IgD-negative memory B cell (primary cell): ENCODE results near the gene SRD5A1. TPM values are rescaled to one million over a fixed set of nuclear protein-coding genes. Genes with fewer than 3 reads are reported as not detected.

Source experiments
- H3K27ac Mint-ChIP-seq, 3 donors: one replicate each; pipeline ENCODE4 v1.8.0; 2020 to 2022; ENCODE audit warnings: mild to moderate bottlenecking in 3 of 3, mixed read lengths in 3 of 3, moderate library complexity in 1 of 3
- H3K27me3 Mint-ChIP-seq: one replicate; pipeline ENCODE4 v1.8.0; 2021; ENCODE audit warnings: mixed read lengths
- H3K36me3 Mint-ChIP-seq: one replicate; pipeline ENCODE4 v1.8.0; 2020; ENCODE audit warnings: mild to moderate bottlenecking, mixed read lengths
- H3K4me1 Mint-ChIP-seq, 3 donors: one replicate each; pipeline ENCODE4 v1.8.0; 2020 to 2022; ENCODE audit warnings: mixed read lengths in 3 of 3, mild to moderate bottlenecking in 1 of 3
- H3K4me3 Mint-ChIP-seq, 4 donors: one replicate each; pipeline ENCODE4 v1.8.0; 2020 to 2022; ENCODE audit warnings: mild to moderate bottlenecking in 4 of 4, mixed read lengths in 4 of 4, moderate library complexity in 3 of 4
- H3K9me3 Mint-ChIP-seq, 3 donors: one replicate each; pipeline ENCODE4 v1.8.0; 2020 to 2021; ENCODE audit warnings: mixed read lengths in 3 of 3, mild to moderate bottlenecking in 1 of 3
- polyA plus RNA-seq: library from polyadenylated mRNA; unstranded; fragments of 300-500 nt; fragmentation: Illumina TruSeq; gene quantifications from one replicate; pipeline ENCODE4 v1.2.3, GENCODE V29; 2021

The SRD5A1 gene
- polyA plus RNA-seq, 1 donor from 2014 or later = 14.9 TPM

- Mint-ChIP-seq H3K27ac (peak overlapping the region in 2 of 3 donors; percentile 2 to 65), H3K36me3 (no peaks in the 10 kb centered on the region), H3K9me3 (no peaks in the 10 kb centered on the region), H3K27me3 (no peaks in the 10 kb centered on the region), H3K4me1 (peaks cover 66 to 73% (median 70%) of the 10 kb centered on the region in 3 donors), H3K4me3 (peak overlapping the region; percentile 56 to 90 (median 73))
These were observed 88.8 kb downstream of the SRD5A1 start for GRCh38 chr5:6722015-6722414.

- Mint-ChIP-seq H3K4me1 (peaks cover 65 to 71% (median 70%) of the 10 kb centered on the region in 3 donors), H3K9me3 (no peaks in the 10 kb centered on the region), H3K27me3 (peaks cover 2% of the 10 kb centered on the region), H3K4me3 (peak overlapping the region in 2 of 4 donors; percentile 34 to 63), H3K27ac (no peak overlapping the region), H3K36me3 (no peaks in the 10 kb centered on the region)
These were observed 90.0 kb downstream of the SRD5A1 start for GRCh38 chr5:6723122-6723815.

- peaks cover 60 to 68% (median 67%) of the 10 kb centered on the region in 3 donors for H3K4me1 Mint-ChIP-seq
- no peaks in the 10 kb centered on the region for H3K36me3 Mint-ChIP-seq
- no peak overlapping the region for H3K27ac Mint-ChIP-seq
- peak overlapping the region in 2 of 4 donors; percentile 34 to 47 for H3K4me3 Mint-ChIP-seq
- no peaks in the 10 kb centered on the region for H3K9me3 Mint-ChIP-seq
- H3K27me3 Mint-ChIP-seq = peaks cover 2% of the 10 kb centered on the region
These were observed 90.6 kb downstream of the SRD5A1 start for GRCh38 chr5:6723816-6724300.

Other genes starting within 250 kb of the SRD5A1 start
- not detected for gene UBE2QL1, start 184.6 kb upstream of the SRD5A1 start, polyA plus RNA-seq
- gene NSUN2, start 396 bp upstream of the SRD5A1 start, polyA plus RNA-seq = 33.1 TPM
- 1.6 TPM for gene TENT4A, start 80.0 kb downstream of the SRD5A1 start, polyA plus RNA-seq